ENCODE data around the gene MOB4. TPM values are rescaled to one million over a fixed set of nuclear protein-coding genes. Genes with fewer than 3 reads are reported as not detected.
A peak's percentile ranks its signal among the peaks of the same experiment; 100 is the strongest.

MOB4 gene
- total RNA-seq, 4 donors from 2014 or later: 30.7 to 47.1 (median 38.5) TPM

GRCh38 chr2:197599285-197599965, 83.6 kb downstream of the MOB4 start:
- DNase-seq: no peak
- peaks cover 3 to 40% (median 13%) of the 10 kb centered on the region in 3 donors for H3K4me1 ChIP-seq
- no peaks in the 10 kb centered on the region for H3K27me3 ChIP-seq
- intact Hi-C loops (cut with DNase I): no loop called here
- peak overlapping the region in 1 of 4 donors; percentile 45 for H3K4me3 ChIP-seq
- no peaks in the 10 kb centered on the region for H3K36me3 ChIP-seq
- no peaks in the 10 kb centered on the region for H3K9me3 ChIP-seq
- 26 to 35% methylated on average over 11 of the region's 11 CpGs for WGBS, 2 donors
- no peak for TF ChIP-seq POLR2A (IDR thresholded peaks at IDR 0.05)
- TF ChIP-seq CTCF (IDR thresholded peaks at IDR 0.05): peak in 5 of 6 experiments; percentile 36 to 69 (median 60)
- H3K27ac ChIP-seq: peak overlapping the region; percentile 45 to 75 (median 57)

- H3K36me3 ChIP-seq: no peaks in the 10 kb centered on the region
- TF ChIP-seq CTCF (IDR thresholded peaks at IDR 0.05) (no peak), POLR2A (IDR thresholded peaks at IDR 0.05) (no peak)
- H3K9me3 ChIP-seq: no peaks in the 10 kb centered on the region
- H3K27ac ChIP-seq: no peak overlapping the region
- DNase-seq: no peak
- peaks cover 3 to 31% (median 13%) of the 10 kb centered on the region in 3 donors for H3K4me1 ChIP-seq
- 94 to 95% methylated on average over 5 of the region's 5 CpGs for WGBS, 2 donors
- no peak overlapping the region for H3K4me3 ChIP-seq
- H3K27me3 ChIP-seq: no peaks in the 10 kb centered on the region
- intact Hi-C loops (cut with DNase I): no loop called here
Observed at GRCh38 chr2:197600306-197600705, 84.4 kb downstream of the MOB4 start.

- Histone ChIP-seq H3K4me1 (peaks cover 3 to 22% (median 7%) of the 10 kb centered on the region in 3 donors), H3K27me3 (no peaks in the 10 kb centered on the region), H3K27ac (no peak overlapping the region), H3K36me3 (no peaks in the 10 kb centered on the region), H3K9me3 (no peaks in the 10 kb centered on the region), H3K4me3 (no peak overlapping the region)
- 44 to 60% methylated on average over 2 of the region's 2 CpGs for WGBS, 2 donors
- no peak for DNase-seq
- intact Hi-C loops (cut with DNase I): no loop called here
- TF ChIP-seq POLR2A (IDR thresholded peaks at IDR 0.05) (no peak), CTCF (IDR thresholded peaks at IDR 0.05) (no peak)
Observed at GRCh38 chr2:197601726-197602125, 85.9 kb downstream of the MOB4 start.

Small RNA genes within 50 kb of the gene (small RNA-seq; reads per million reads assigned to genes)
- gene AC020550.1: 0 reads per million in 4 donors

Other genes with a start within 250 kb of the MOB4 start
- gene ANKRD44, start 205.3 kb upstream of the MOB4 start, total RNA-seq: 10 to 100 TPM in 2 of 4 donors, 1 to 10 TPM in 2; 4.5 to 54.0 (median 11.4) TPM
- 100 to 1,000 TPM; 113 to 259 (median 149) TPM for gene SF3B1, start 81.0 kb upstream of the MOB4 start, total RNA-seq
- gene COQ10B, start 62.5 kb upstream of the MOB4 start, total RNA-seq: 10 to 100 TPM; 15.9 to 26.3 (median 22.7) TPM
- gene HSPD1, start 16.2 kb upstream of the MOB4 start, total RNA-seq: 100 to 1,000 TPM; 101 to 226 (median 177) TPM
- gene HSPE1, start 15.7 kb upstream of the MOB4 start, total RNA-seq: 100 to 1,000 TPM in 3 of 4 donors, 10 to 100 TPM in 1; 80.9 to 217 (median 138) TPM
- 1 to 10 TPM in 3 of 4 donors, not detected in 1; 1.4 to 7.4 (median 2.7) TPM for gene RFTN2, start 159.5 kb downstream of the MOB4 start, total RNA-seq
- gene MARS2, start 189.3 kb downstream of the MOB4 start, total RNA-seq: 10 to 100 TPM in 3 of 4 donors, 1 to 10 TPM in 1; 9.9 to 14.5 (median 12.3) TPM

All from esophagus squamous epithelium (tissue), 5 donors.